Measurements from ENCODE around the gene KISS1R.

DNA sequence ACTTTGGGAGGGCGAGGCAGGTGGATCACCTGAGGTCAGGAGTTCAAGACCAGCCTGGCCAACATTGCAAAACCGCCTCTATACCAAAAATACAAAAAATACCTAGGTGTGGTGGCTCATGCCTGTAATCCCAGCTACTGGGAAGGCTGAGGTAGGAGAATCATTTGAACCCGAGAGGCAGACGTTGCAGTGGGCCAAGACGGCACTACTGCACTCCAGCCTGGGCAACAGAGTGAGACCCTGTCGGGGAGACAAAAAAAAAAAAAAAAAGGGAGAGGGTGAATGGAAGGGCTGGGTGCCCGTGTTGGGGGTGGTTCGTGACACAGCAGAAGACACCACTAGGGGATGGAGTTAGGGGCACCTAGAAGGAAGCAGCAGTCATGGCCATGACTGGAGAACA lies 46.8 kb upstream of the KISS1R start:
- TF ChIP-seq, protein P1, sequence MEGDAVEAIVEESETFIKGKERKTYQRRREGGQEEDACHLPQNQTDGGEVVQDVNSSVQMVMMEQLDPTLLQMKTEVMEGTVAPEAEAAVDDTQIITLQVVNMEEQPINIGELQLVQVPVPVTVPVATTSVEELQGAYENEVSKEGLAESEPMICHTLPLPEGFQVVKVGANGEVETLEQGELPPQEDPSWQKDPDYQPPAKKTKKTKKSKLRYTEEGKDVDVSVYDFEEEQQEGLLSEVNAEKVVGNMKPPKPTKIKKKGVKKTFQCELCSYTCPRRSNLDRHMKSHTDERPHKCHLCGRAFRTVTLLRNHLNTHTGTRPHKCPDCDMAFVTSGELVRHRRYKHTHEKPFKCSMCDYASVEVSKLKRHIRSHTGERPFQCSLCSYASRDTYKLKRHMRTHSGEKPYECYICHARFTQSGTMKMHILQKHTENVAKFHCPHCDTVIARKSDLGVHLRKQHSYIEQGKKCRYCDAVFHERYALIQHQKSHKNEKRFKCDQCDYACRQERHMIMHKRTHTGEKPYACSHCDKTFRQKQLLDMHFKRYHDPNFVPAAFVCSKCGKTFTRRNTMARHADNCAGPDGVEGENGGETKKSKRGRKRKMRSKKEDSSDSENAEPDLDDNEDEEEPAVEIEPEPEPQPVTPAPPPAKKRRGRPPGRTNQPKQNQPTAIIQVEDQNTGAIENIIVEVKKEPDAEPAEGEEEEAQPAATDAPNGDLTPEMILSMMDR (IDR thresholded peaks at IDR 0.05), result no peak
- no peak for TF ChIP-seq POLR2AphosphoS5 (IDR thresholded peaks at IDR 0.05)
